Skeletal muscle tissue (tissue), 4 donors: ENCODE data around the gene ARHGEF2. TPM values are rescaled to one million over a fixed set of nuclear protein-coding genes. Genes with fewer than 3 reads are reported as not detected.

Source experiments
- H3K27ac ChIP-seq: one replicate; pipeline ENCODE4 v1.7.0; 2013; ENCODE audit warnings: mild to moderate bottlenecking, low read depth, low read length, inconsistent platforms
- H3K27me3 ChIP-seq, 3 donors: one replicate each; pipeline ENCODE4 v1.7.0; 2013; ENCODE audit warnings: low read length in 3 of 3; ENCODE audit not compliant: control insufficient read depth in 3 of 3, insufficient read depth in 3 of 3
- H3K36me3 ChIP-seq, 3 donors: one replicate each; pipeline ENCODE4 v1.7.0; 2013; ENCODE audit warnings: low read length in 3 of 3; ENCODE audit not compliant: control insufficient read depth in 3 of 3, insufficient read depth in 3 of 3
- H3K4me1 ChIP-seq, 3 donors: one replicate each; pipeline ENCODE4 v1.7.0; 2013; ENCODE audit warnings: low read length in 3 of 3, mild to moderate bottlenecking in 3 of 3; ENCODE audit not compliant: control insufficient read depth in 3 of 3, insufficient read depth in 3 of 3
- H3K4me3 ChIP-seq, 3 donors: one replicate each; pipeline ENCODE4 v1.7.0; 2013; ENCODE audit warnings: low read length in 3 of 3
- H3K9ac ChIP-seq, 3 donors: one replicate each; pipeline ENCODE4 v1.7.0; 2013; ENCODE audit warnings: low read length in 3 of 3, mild to moderate bottlenecking in 3 of 3, moderate library complexity in 2 of 3, low read depth in 1 of 3
- H3K9me3 ChIP-seq, 3 donors: one replicate each; pipeline ENCODE4 v1.7.0; 2013; ENCODE audit warnings: low read length in 3 of 3; ENCODE audit not compliant: control insufficient read depth in 3 of 3
- total RNA-seq: library from RNA; depleted of rRNA; stranded (reverse); fragments of >200 nt; gene quantifications from one replicate; pipeline ENCODE4 v1.2.3, GENCODE V29; 2014
- donor health status: Osteomylitis.

The ARHGEF2 gene
- total RNA-seq, 1 donor from 2014 or later: 135 TPM

DNA sequence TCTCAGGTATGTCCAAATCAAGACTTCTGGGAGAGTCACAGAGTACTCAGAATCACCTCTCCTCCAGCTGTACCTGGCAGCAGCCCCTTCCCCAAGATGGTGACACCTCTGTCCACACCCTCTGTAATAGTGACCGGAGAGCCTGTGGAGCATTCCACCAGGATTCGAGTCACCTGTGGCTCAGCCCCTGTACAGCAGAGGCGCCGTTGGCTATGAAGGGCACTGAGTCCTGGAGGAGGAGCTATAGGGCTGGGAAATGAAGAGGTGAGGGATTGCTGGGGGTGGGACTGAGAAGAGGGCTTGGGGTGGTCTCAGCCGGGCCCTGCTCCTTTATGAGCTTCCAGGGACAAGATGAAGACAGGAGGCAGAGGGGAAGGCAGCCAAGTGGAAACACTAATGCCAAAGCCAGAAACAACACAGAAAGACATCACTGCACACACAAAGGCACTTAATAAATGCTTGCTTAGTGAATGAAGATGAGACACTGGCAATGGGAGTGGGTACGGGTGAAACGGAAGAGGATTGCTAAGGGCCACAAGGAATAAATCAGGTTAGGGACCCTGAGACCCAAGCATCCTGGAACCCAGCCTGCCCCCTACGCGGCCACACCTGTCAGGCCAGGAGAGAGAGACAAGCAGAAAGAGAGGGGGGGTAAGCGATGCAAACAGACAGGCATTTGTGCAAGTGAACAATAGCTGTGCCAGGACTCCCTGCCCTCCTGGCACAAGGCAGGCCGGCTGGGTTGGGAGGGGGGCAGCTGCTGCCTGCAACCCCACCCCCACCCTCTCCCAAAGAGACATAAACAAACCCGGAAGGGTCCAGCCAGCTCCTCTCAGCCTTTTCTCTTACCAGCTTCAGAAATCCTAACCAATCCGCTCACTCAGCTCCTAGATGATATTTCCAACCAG lies 3.9 kb downstream of the ARHGEF2 start:
- peak overlapping the region; percentile 99 for H3K27ac ChIP-seq
- H3K9me3 ChIP-seq: no peaks in the 10 kb centered on the region
- H3K4me1 ChIP-seq: peaks cover 72 to 84% (median 72%) of the 10 kb centered on the region in 3 donors
- peaks cover 0 to 2% (median under 1%) of the 10 kb centered on the region in 3 donors for H3K36me3 ChIP-seq
- no peaks in the 10 kb centered on the region for H3K27me3 ChIP-seq
- H3K9ac ChIP-seq: peak overlapping the region; percentile 17 to 98 (median 92)
- peak overlapping the region; percentile 74 to 88 (median 85) for H3K4me3 ChIP-seq

DNA sequence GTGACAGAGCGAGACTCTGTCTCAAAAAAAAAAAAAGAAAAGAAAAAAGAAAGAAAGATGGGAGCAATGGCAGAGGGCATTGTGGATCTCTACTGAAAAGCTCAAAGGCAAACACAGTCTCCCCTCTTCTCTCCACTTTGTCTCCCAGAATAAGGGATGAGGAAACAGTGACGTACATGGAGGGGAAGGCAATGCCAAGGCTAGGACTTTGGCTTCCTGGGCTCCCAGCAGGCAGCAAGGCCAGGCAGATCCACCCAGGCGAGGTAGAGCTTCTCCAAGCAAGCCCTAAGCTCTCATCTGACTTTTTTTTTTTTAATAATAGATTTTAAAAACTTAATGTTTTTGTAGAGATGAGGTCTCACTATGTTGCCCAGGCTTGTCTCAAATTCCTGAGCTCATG lies 4.6 kb downstream of the ARHGEF2 start:
- Histone ChIP-seq H3K36me3 (peaks cover 0 to 7% (median 4%) of the 10 kb centered on the region in 3 donors), H3K4me3 (peak overlapping the region in 1 of 3 donors; percentile 15), H3K4me1 (peaks cover 72 to 84% (median 73%) of the 10 kb centered on the region in 3 donors), H3K27ac (peak overlapping the region; percentile 99), H3K9ac (no peak overlapping the region), H3K27me3 (no peaks in the 10 kb centered on the region), H3K9me3 (no peaks in the 10 kb centered on the region)

DNA sequence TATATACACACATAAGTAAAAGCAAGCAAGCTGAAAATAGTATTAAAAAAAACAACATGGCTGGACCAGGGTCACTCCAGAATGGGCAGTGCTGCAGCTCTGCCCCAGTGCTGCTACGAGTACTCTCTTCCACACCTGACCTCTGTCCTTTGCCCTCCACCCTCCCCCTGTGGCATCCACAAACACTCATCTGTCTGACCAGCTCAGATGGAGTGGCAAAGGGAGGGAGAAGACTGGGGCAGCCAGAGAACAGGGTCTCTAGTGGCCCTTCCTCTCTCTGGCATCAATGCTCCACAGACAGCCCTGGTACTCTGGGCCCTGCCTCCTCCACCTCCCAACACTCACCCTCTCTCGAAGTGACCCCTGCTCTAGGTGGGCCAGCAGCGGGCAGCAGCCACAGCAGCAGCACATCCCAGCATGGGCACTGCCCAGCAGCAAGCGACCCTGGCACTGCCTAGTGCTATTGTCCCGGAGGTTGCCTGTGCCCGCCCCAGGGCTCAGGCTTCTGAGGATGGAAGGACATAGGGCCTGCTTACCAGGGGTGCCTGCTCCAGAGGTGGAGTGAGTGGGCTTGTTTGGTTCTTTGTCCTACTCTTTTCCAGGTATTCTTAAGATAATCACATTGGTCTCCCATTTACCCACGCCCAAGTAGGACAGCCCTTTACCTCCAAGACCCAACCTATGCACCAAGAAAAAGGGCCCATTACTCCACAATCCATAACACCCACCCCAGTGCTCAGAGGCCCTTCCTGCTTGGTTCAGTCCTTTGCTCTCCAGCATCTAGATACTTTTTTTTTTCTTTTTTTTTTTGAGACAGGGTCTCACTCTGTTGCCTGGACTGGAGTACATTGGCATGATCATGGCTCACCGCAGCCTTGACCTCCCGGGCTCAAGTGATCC lies 6.2 kb downstream of the ARHGEF2 start:
- Histone ChIP-seq H3K36me3 (peaks cover 4 to 11% (median 8%) of the 10 kb centered on the region in 3 donors), H3K4me1 (peaks cover 80 to 94% (median 86%) of the 10 kb centered on the region in 3 donors), H3K27me3 (no peaks in the 10 kb centered on the region), H3K27ac (peak overlapping the region; percentile 37), H3K9me3 (no peaks in the 10 kb centered on the region), H3K9ac (peak overlapping the region in 2 of 3 donors; percentile 20 to 40), H3K4me3 (no peak overlapping the region)

DNA sequence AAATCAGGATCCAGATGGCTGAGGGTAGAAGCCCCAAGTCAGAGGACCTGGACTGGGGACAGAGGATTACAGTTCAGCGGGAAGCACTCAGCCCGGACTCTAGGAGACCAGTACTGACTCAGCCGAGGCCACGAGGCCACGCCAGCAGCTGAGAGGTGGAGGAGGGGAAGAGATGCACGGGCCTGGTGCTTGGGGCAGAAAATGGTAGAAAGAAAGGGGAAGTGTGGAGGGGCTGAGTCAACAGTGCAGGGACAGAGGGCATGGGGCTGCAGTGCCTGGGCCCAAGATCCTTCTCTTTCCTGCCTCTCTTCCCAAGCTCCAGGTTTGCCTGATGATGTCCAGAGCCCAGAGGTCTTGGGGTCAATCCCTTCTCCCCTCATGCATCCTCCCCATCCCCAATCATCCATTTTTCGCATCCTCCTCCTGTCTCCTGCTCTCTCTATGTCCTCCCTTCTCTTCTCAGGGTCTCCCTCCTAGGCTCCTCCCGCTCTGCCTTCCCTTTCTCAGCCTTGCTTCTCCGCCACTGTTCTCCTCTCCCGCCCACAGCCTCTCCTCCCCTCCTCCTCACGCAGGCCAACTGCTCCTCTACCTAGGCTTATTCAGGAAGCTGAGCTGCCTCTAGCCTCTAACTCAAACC lies 7.7 kb downstream of the ARHGEF2 start:
- peak overlapping the region; percentile 92 for H3K27ac ChIP-seq
- H3K36me3 ChIP-seq: peaks cover 15 to 23% (median 16%) of the 10 kb centered on the region in 3 donors
- peak overlapping the region in 2 of 3 donors; percentile 16 to 71 for H3K9ac ChIP-seq
- H3K4me1 ChIP-seq: peaks cover 84 to 92% (median 87%) of the 10 kb centered on the region in 3 donors
- peak overlapping the region in 2 of 3 donors; percentile 29 to 31 for H3K4me3 ChIP-seq
- H3K9me3 ChIP-seq: no peaks in the 10 kb centered on the region
- H3K27me3 ChIP-seq: no peaks in the 10 kb centered on the region

DNA sequence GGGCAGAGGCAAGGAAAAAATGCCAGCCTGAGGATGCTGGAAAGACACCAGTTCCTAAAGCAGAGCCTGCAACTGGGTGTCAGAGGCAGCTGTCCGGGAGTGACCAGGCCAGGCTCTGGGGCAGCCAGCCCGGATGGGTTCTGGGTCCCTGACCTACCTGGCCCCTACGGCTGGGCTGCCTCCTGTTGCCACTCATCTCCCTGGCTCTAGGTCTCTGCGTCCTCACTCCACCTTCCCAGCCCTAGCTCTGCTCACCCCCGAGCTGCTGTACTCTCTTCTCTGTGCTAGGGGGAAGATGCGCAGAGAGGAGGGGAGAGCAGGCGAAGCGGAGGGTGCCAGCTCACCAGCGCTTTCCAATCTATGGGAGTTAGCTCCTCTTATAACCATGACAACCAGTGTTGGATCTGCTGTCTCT lies 9.0 kb downstream of the ARHGEF2 start:
- Histone ChIP-seq H3K27ac (peak overlapping the region; percentile 92), H3K9ac (peak overlapping the region; percentile 46 to 76 (median 57)), H3K4me3 (peak overlapping the region; percentile 26 to 58 (median 51)), H3K4me1 (peaks cover 74 to 79% (median 75%) of the 10 kb centered on the region in 3 donors), H3K36me3 (peaks cover 26 to 34% (median 28%) of the 10 kb centered on the region in 3 donors), H3K9me3 (no peaks in the 10 kb centered on the region), H3K27me3 (no peaks in the 10 kb centered on the region)

DNA sequence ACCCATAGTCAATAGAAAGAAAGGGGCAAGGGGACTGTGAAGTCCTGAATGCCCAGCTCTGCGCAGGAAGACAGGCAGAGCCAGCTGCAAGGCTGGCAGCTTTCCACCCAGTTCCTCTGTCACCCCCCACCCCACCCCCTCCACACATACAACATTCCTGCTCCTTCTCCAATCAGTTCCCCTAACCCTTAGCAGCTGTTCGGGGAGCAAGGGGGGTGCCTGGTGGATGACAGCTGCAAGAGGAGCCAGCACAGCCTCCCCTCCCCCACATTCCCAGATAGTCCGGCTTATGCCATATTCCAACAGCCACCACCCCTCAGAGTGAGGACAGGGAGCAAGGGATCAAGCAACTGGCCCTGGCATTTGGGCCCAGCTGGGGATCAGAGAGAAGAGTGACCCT lies 9.7 kb downstream of the ARHGEF2 start:
- peak overlapping the region; percentile 26 to 58 (median 51) for H3K4me3 ChIP-seq
- peak overlapping the region; percentile 92 for H3K27ac ChIP-seq
- H3K9ac ChIP-seq: peak overlapping the region; percentile 57 to 76 (median 62)
- H3K9me3 ChIP-seq: no peaks in the 10 kb centered on the region
- H3K27me3 ChIP-seq: no peaks in the 10 kb centered on the region
- H3K36me3 ChIP-seq: peaks cover 29 to 37% (median 30%) of the 10 kb centered on the region in 3 donors
- peaks cover 69 to 72% (median 69%) of the 10 kb centered on the region in 3 donors for H3K4me1 ChIP-seq

DNA sequence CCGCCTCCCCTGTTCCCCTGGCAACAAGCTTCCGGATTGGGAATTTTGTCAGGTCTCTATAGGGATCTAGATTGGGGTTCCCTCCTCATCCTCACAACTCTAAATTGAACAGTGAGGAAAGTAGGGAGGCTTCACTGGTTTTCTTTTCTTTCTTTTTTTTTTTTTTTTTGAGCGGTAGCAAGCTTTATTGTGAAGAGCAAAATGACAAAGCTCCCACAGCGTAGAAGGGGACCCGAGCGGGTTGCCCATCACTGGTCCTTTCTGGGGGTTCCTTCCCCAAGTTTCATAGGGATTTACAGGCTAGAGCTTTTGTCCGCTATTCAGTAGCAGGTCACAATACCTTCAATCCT lies 10.3 kb downstream of the ARHGEF2 start:
- Histone ChIP-seq H3K4me1 (peaks cover 66 to 69% (median 68%) of the 10 kb centered on the region in 3 donors), H3K9ac (peak overlapping the region; percentile 57 to 76 (median 62)), H3K9me3 (no peaks in the 10 kb centered on the region), H3K4me3 (peak overlapping the region; percentile 16 to 58 (median 49)), H3K27ac (peak overlapping the region; percentile 92), H3K36me3 (peaks cover 30 to 39% (median 31%) of the 10 kb centered on the region in 3 donors), H3K27me3 (no peaks in the 10 kb centered on the region)

DNA sequence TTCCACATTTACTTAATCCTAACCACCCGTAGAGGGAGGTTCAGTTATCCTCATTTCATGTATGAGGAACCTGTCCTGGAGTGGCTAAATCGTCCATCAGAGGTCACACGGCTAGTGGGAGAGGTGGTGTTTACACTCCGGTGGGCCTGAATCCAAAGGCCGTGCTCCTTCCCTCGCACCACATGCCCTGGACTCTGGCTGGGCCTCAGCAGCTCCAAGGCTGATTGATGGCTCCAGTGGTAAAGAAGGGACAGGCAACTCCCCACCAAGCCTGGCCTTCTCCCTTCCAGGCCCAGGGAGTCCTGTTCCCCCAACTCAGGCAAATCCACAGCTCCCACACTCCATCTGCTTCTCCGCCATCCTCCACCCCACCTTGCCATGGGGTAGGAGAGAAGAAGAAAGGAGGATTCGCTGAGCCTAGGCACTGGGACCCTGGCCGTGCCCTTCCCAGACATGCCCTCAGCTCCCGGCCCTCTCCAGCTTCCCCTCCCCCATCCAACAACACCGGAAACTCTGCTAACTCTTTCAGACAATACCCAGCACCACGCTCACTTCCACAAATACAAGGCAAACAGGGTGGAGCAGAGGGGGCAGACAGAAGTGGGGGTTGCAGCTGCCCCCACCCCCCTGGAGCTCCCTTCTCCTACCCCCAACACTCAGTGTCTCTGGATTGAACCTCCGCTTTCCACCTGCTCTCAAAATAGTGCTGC lies 10.9 kb downstream of the ARHGEF2 start:
- H3K36me3 ChIP-seq: peaks cover 35 to 44% (median 37%) of the 10 kb centered on the region in 3 donors
- peak overlapping the region; percentile 57 to 76 (median 62) for H3K9ac ChIP-seq
- H3K27ac ChIP-seq: peak overlapping the region; percentile 92
- no peaks in the 10 kb centered on the region for H3K9me3 ChIP-seq
- H3K27me3 ChIP-seq: no peaks in the 10 kb centered on the region
- H3K4me3 ChIP-seq: peak overlapping the region; percentile 43 to 54 (median 49)
- H3K4me1 ChIP-seq: peaks cover 65 to 69% (median 69%) of the 10 kb centered on the region in 3 donors

DNA sequence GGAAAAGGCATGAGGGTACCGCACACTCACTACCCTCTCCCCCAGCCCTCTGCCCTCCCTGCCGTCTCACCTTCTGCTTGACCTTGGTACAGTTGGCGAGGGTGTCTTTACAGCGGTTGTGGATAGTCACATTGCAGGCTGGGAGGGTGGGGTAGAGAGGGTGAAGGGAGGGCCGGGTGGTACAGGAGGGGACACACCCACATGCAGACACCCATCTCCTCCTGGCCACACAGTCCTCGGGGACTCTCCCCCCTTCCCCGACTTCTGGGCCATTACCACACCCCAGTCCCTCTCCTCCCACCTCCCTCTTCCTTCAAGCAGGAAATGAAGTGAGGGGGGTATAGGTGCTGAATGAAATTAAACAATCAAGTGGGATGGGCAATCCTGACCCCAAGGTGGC lies 11.6 kb downstream of the ARHGEF2 start:
- Histone ChIP-seq H3K9ac (peak overlapping the region; percentile 41 to 76 (median 57)), H3K36me3 (peaks cover 42 to 52% (median 44%) of the 10 kb centered on the region in 3 donors), H3K4me1 (peaks cover 62 to 69% (median 69%) of the 10 kb centered on the region in 3 donors)

More for the DNA sequence above, 11.6 kb downstream of the ARHGEF2 start:
- H3K27me3 ChIP-seq: no peaks in the 10 kb centered on the region
- H3K9me3 ChIP-seq: no peaks in the 10 kb centered on the region
- peak overlapping the region; percentile 19 to 43 (median 35) for H3K4me3 ChIP-seq
- peak overlapping the region; percentile 92 for H3K27ac ChIP-seq
